IMR-90 (cell line): ENCODE measurements around the gene SLC25A22. TPM values are rescaled to one million over a fixed set of nuclear protein-coding genes. Genes with fewer than 3 reads are reported as not detected.

Source experiments
- ATAC-seq: fragments of 200-7000 bp; cut with Tn5 transposase; 2 replicates; pipeline ENCODE4 v1.9.1; 2020; ENCODE audit warnings: low read depth, mild to moderate bottlenecking, moderate library complexity
- BruUV-seq: library from RNA; stranded (reverse); fragments of 400-500 nt; replicated peaks from 2 replicates; lab custom pipeline; 2021; lab: Mats Ljungman, UMichigan
- CTCF ChIA-PET: fragments of 300-600 bp; formaldehyde crosslinking; extraction: SDS; loops from one replicate; lab custom pipeline; 2021; ENCODE audit warnings: antibody characterized with exemption; lab: Yijun Ruan, JAX
- POLR2A ChIA-PET: fragments of 300-600 bp; sonication (Branson Sonifier 250); formaldehyde crosslinking; loops from one replicate; lab custom pipeline; 2022; ENCODE audit warnings: antibody characterized with exemption; ENCODE audit not compliant: unreplicated experiment; lab: Charles Lee
- DNase-seq: peaks from one replicate; pipeline ENCODE4 v3.0.0; 2013
- H2AFZ ChIP-seq: replicated peaks from 2 replicates; pipeline ENCODE3; 2013; ENCODE audit warnings: low read length, mild to moderate bottlenecking; ENCODE audit not compliant: poor library complexity
- H2AK5ac ChIP-seq: 2 replicates; pipeline ENCODE4 v1.6.1; 2013; ENCODE audit warnings: low read depth, low read length, inconsistent platforms
- H2AK9ac ChIP-seq: replicated peaks from 2 replicates; pipeline ENCODE3; 2013; ENCODE audit warnings: mild to moderate bottlenecking, low read depth, low read length, moderate library complexity; ENCODE audit not compliant: poor library complexity
- H2BK120ac ChIP-seq: 2 replicates; pipeline ENCODE4 v1.6.1; 2013; ENCODE audit warnings: low read depth, low read length, inconsistent platforms
- H2BK15ac ChIP-seq: 3 replicates; pipeline ENCODE4 v1.6.1; 2013; ENCODE audit warnings: low read depth, low read length, inconsistent platforms
- H2BK20ac ChIP-seq: 2 replicates; pipeline ENCODE4 v1.6.1; 2013; ENCODE audit warnings: low read depth, mild to moderate bottlenecking, inconsistent platforms, low read length, moderate library complexity
- H2BK5ac ChIP-seq: 2 replicates; pipeline ENCODE4 v1.6.1; 2013; ENCODE audit warnings: mild to moderate bottlenecking, low read depth, low read length, inconsistent platforms; ENCODE audit not compliant: poor library complexity, severe bottlenecking
- H3K14ac ChIP-seq: replicated peaks from 2 replicates; pipeline ENCODE4 v1.6.1; 2013; ENCODE audit warnings: low read depth, low read length, inconsistent platforms
- H3K18ac ChIP-seq: 2 replicates; pipeline ENCODE4 v1.6.1; 2013; ENCODE audit warnings: low read depth, low read length, control low read depth
- H3K23ac ChIP-seq: 2 replicates; pipeline ENCODE4 v1.6.1; 2013; ENCODE audit warnings: low read depth, low read length, inconsistent platforms
- H3K27ac ChIP-seq: 2 replicates; pipeline ENCODE4 v1.5.1; 2013; ENCODE audit warnings: mild to moderate bottlenecking, control low read depth, low read length; ENCODE audit not compliant: insufficient read depth
- H3K27me3 ChIP-seq: 2 replicates; pipeline ENCODE4 v1.6.1; 2013; ENCODE audit warnings: low read length; ENCODE audit not compliant: control insufficient read depth, insufficient read depth
- H3K36me3 ChIP-seq: 2 replicates; pipeline ENCODE4 v1.6.1; 2013; ENCODE audit warnings: low read length, mixed read lengths; ENCODE audit not compliant: control insufficient read depth, insufficient read depth
- H3K4ac ChIP-seq: 2 replicates; pipeline ENCODE4 v1.6.1; 2013; ENCODE audit warnings: low read depth, low read length, inconsistent platforms
- H3K4me1 ChIP-seq: 2 replicates; pipeline ENCODE4 v1.6.1; 2013; ENCODE audit warnings: low read length, mixed read lengths; ENCODE audit not compliant: control insufficient read depth, insufficient read depth
- H3K4me2 ChIP-seq: 2 replicates; pipeline ENCODE4 v1.6.1; 2013; ENCODE audit warnings: low read depth, mild to moderate bottlenecking, control low read depth, low read length, moderate library complexity
- H3K4me3 ChIP-seq: 2 replicates; pipeline ENCODE4 v1.5.1; 2013; ENCODE audit warnings: low read depth, mild to moderate bottlenecking, control low read depth, low read length, moderate library complexity; ENCODE audit not compliant: insufficient read depth
- H3K56ac ChIP-seq: 2 replicates; pipeline ENCODE4 v1.6.1; 2013; ENCODE audit warnings: low read length, inconsistent platforms; ENCODE audit not compliant: insufficient read depth; ENCODE audit errors: extremely low read depth
- H3K79me1 ChIP-seq, 2 experiments: 2 replicates each; pipeline ENCODE4 v1.6.1; 2013; ENCODE audit warnings: low read length in 2 of 2, inconsistent platforms in 1 of 2, low read depth in 1 of 2
- H3K9ac ChIP-seq: 2 replicates; pipeline ENCODE4 v1.6.1; 2013; ENCODE audit warnings: low read depth, low read length, control low read depth
- H3K9me1 ChIP-seq: 2 replicates; pipeline ENCODE4 v1.6.1; 2013; ENCODE audit warnings: low read length, inconsistent platforms; ENCODE audit not compliant: insufficient read depth
- H3K9me3 ChIP-seq: 2 replicates; pipeline ENCODE4 v1.6.1; 2013; ENCODE audit warnings: low read length; ENCODE audit not compliant: control insufficient read depth, insufficient read depth
- H4K20me1 ChIP-seq: 2 replicates; pipeline ENCODE4 v1.6.1; 2013; ENCODE audit warnings: low read length, inconsistent platforms; ENCODE audit not compliant: insufficient read depth
- H4K5ac ChIP-seq: 2 replicates; pipeline ENCODE4 v1.6.1; 2013; ENCODE audit warnings: mild to moderate bottlenecking, low read depth, low read length, control low read depth
- H4K8ac ChIP-seq, 2 experiments: 2 replicates each; pipeline ENCODE4 v1.6.1; 2013; ENCODE audit warnings: low read depth in 2 of 2, low read length in 2 of 2, control low read depth in 1 of 2, inconsistent platforms in 1 of 2
- H4K91ac ChIP-seq: 2 replicates; pipeline ENCODE4 v1.6.1; 2013; ENCODE audit warnings: low read depth, low read length, inconsistent platforms; ENCODE audit not compliant: insufficient read depth
- BHLHE40 ChIP-seq: fragments of 150-350 bp; IDR thresholded peaks from 2 replicates; pipeline ENCODE4 v1.6.1; 2016; ENCODE audit warnings: mild to moderate bottlenecking, low read depth, low read length
- CTCF ChIP-seq: conservative IDR thresholded peaks from 2 replicates; pipeline ENCODE4 v1.5.1; 2012; ENCODE audit warnings: mild to moderate bottlenecking, low read depth, low read length, improper control_type of control experiment
- ELK1 ChIP-seq: fragments of 150-350 bp; IDR thresholded peaks from 2 replicates; pipeline ENCODE4 v1.6.1; 2016; ENCODE audit warnings: low read depth, mild to moderate bottlenecking, low read length, moderate library complexity, borderline replicate concordance
- FOS ChIP-seq: fragments of 150-350 bp; IDR thresholded peaks from 2 replicates; pipeline ENCODE4 v1.6.1; 2016; ENCODE audit warnings: low read depth, low read length
- MAFK ChIP-seq: IDR thresholded peaks from 2 replicates; pipeline ENCODE4 v1.6.1; 2012; ENCODE audit warnings: low read depth, low read length, improper control_type of control experiment
- MAZ ChIP-seq: IDR thresholded peaks from 2 replicates; pipeline ENCODE4 v1.6.1; 2012; ENCODE audit warnings: low read depth, mild to moderate bottlenecking, low read length, improper control_type of control experiment, moderate library complexity, borderline replicate concordance
- NFE2L2 ChIP-seq: fragments of 150-350 bp; IDR thresholded peaks from 2 replicates; pipeline ENCODE4 v1.6.1; 2016; ENCODE audit warnings: low read depth, mild to moderate bottlenecking, low read length
- POLR2A ChIP-seq: IDR thresholded peaks from 2 replicates; pipeline ENCODE4 v1.6.1; 2012; ENCODE audit warnings: mild to moderate bottlenecking, low read depth, low read length
- RAD21 ChIP-seq: IDR thresholded peaks from 2 replicates; pipeline ENCODE4 v1.6.1; 2012; ENCODE audit warnings: low read length, improper control_type of control experiment
- RFX5 ChIP-seq: IDR thresholded peaks from 2 replicates; pipeline ENCODE4 v1.8.0; 2012; ENCODE audit warnings: low read depth, mild to moderate bottlenecking, low read length, moderate library complexity
- SMC3 ChIP-seq: fragments of 150-350 bp; IDR thresholded peaks from 2 replicates; pipeline ENCODE4 v1.6.1; 2016; ENCODE audit warnings: low read depth, mild to moderate bottlenecking, antibody characterized with exemption, low read length, moderate library complexity
- USF2 ChIP-seq: fragments of 150-350 bp; IDR thresholded peaks from 2 replicates; pipeline ENCODE4 v1.6.1; 2017; ENCODE audit warnings: mild to moderate bottlenecking, antibody characterized with exemption, low read length, low read depth
- WGBS, 2 experiments: methylation state at CpG; one replicate each; pipeline versions ENCODE4 v1.1.5 to v1.1.7; 2013; ENCODE audit warnings: missing lambda C conversion rate in 2 of 2; ENCODE audit not compliant: insufficient read length in 1 of 2; ENCODE audit errors: extremely low coverage in 2 of 2; 5-methylcytosine and 5-hydroxymethylcytosine counted together
- dilution Hi-C: fragments of 300-500 bp; cut with HindIII; formaldehyde crosslinking; loops from one replicate; pipeline ENCODE4 v1.14.3; 2018; ENCODE audit warnings: low sequenced_read_pairs; ENCODE audit not compliant: unreplicated experiment
- in situ Hi-C: fragments of 300-500 bp; cut with MboI; formaldehyde crosslinking; loops from 3 replicates; pipeline ENCODE4 v1.14.3; 2019; ENCODE audit warnings: low sequenced_read_pairs, inconsistent platforms, mixed read lengths
- intact Hi-C: fragments of 100-400 bp; cut with micrococcal nuclease; formaldehyde crosslinking; loops from 2 replicates; pipeline ENCODE4 v1.10.0; 2022
- polyA plus RNA-seq, 3 experiments: library from polyadenylated mRNA; depleted of rRNA; stranded (reverse); fragments of >200 nt; gene quantifications; 2 replicates each; pipeline ENCODE4 v1.2.3, GENCODE V29; 2012; ENCODE audit warnings: low replicate concordance in 1 of 3
- total RNA-seq: library from RNA; depleted of rRNA; stranded (reverse); fragments of >200 nt; gene quantifications from 2 replicates; pipeline ENCODE4 v1.2.3, GENCODE V29; 2012

SLC25A22 gene
- total and polyA plus RNA-seq, 2 of the 4 experiments (the other 2 are of a cell fraction) = 8.2 to 41.3 TPM

GRCh38 chr11:763549-764321, 34.3 kb downstream of the SLC25A22 start:
- H3K79me1 ChIP-seq = peaks cover 8 to 44% of the 10 kb centered on the region in 2 experiments; a peak in 3 of 4 replicates
- H4K8ac ChIP-seq = no peak overlapping the region
- dilution Hi-C loops = no loop called here
- peaks cover 65% of the 10 kb centered on the region for H3K36me3 ChIP-seq
- no peak for ATAC-seq
- no peak overlapping the region for H3K4me3 ChIP-seq
- peaks cover 5% of the 10 kb centered on the region for H3K4me1 ChIP-seq
- no peak overlapping the region for H3K9ac ChIP-seq
- no peak overlapping the region for H2BK20ac ChIP-seq
- POLR2A ChIA-PET = no interaction called here
- no peak for DNase-seq
- TF ChIP-seq FOS = no peak
- TF ChIP-seq MAZ = no peak
- TF ChIP-seq ELK1 = no peak
- TF ChIP-seq MAFK = no peak
- TF ChIP-seq POLR2A = no peak
- no peak for TF ChIP-seq NFE2L2
- no peak for TF ChIP-seq CTCF
- TF ChIP-seq RFX5 = no peak
- TF ChIP-seq USF2 = no peak
- TF ChIP-seq SMC3 = no peak
- TF ChIP-seq RAD21 = no peak
- TF ChIP-seq BHLHE40 = no peak
- no peak overlapping the region for H4K5ac ChIP-seq
- H3K56ac ChIP-seq = no peak overlapping the region
- in situ Hi-C loops = no loop called here
- H4K91ac ChIP-seq = no peak overlapping the region
- CTCF ChIA-PET = no interaction called here
- H2BK15ac ChIP-seq = no peak overlapping the region
- H3K9me3 ChIP-seq = no peaks in the 10 kb centered on the region
- peaks cover 3% of the 10 kb centered on the region; the same call in 1 of the 2 replicates for H3K9me1 ChIP-seq
- no peak overlapping the region for H3K23ac ChIP-seq
- BruUV-seq = TSS peak; percentile 59
- no peak overlapping the region for H3K18ac ChIP-seq
- H2BK5ac ChIP-seq = no peak overlapping the region
- no peaks in the 10 kb centered on the region for H3K27me3 ChIP-seq
- no peak overlapping the region for H3K4ac ChIP-seq
- no peak overlapping the region for H3K4me2 ChIP-seq
- intact Hi-C loops = no loop called here
- peak overlapping the region; percentile 19 for H2AK9ac ChIP-seq
- H2AK5ac ChIP-seq = no peak overlapping the region
- peak overlapping the region; percentile 7 for H2AFZ ChIP-seq
- H2BK120ac ChIP-seq = no peak overlapping the region
- H3K27ac ChIP-seq = no peak overlapping the region
- H4K20me1 ChIP-seq = peaks cover 43% of the 10 kb centered on the region
- WGBS, 2 experiments = 98% methylated on average over 9 of the region's 22 CpGs; no CpG with 5 or more reads in 1 of the 2 experiments
- H3K14ac ChIP-seq = no peak overlapping the region
